Immature natural killer cell (primary cell): Measurements from ENCODE around the gene AP1S3. TPM values are rescaled to one million over a fixed set of nuclear protein-coding genes. Genes with fewer than 3 reads are reported as not detected.

ENCODE experiments used
- DNase-seq, 3 donors: peaks; one replicate each; pipeline ENCODE4 v3.0.0; 2022; ENCODE audit warnings: mixed read lengths in 1 of 3
- H3K27ac Mint-ChIP-seq, 6 donors: one replicate each; pipeline ENCODE4 v1.8.0; 2020; ENCODE audit warnings: mixed read lengths in 6 of 6, mild to moderate bottlenecking in 5 of 6, inconsistent platforms in 4 of 6, moderate library complexity in 3 of 6
- H3K27me3 Mint-ChIP-seq, 3 donors: one replicate each; pipeline ENCODE4 v1.8.0; 2020 to 2021; ENCODE audit warnings: low read depth in 3 of 3, mild to moderate bottlenecking in 3 of 3, mixed read lengths in 3 of 3, moderate library complexity in 3 of 3, inconsistent platforms in 1 of 3
- H3K36me3 Mint-ChIP-seq, 3 donors: one replicate each; pipeline ENCODE4 v1.8.0; 2020; ENCODE audit warnings: mixed read lengths in 3 of 3, inconsistent platforms in 2 of 3, mild to moderate bottlenecking in 2 of 3
- H3K4me1 Mint-ChIP-seq, 2 donors: one replicate each; pipeline ENCODE4 v1.8.0; 2020; ENCODE audit warnings: inconsistent platforms in 2 of 2, mild to moderate bottlenecking in 2 of 2, mixed read lengths in 2 of 2, moderate library complexity in 1 of 2
- H3K4me3 Mint-ChIP-seq, 5 donors: one replicate each; pipeline ENCODE4 v1.8.0; 2020; ENCODE audit warnings: mild to moderate bottlenecking in 5 of 5, mixed read lengths in 5 of 5, inconsistent platforms in 3 of 5, moderate library complexity in 3 of 5
- H3K9me3 Mint-ChIP-seq, 6 donors: one replicate each; pipeline ENCODE4 v1.8.0; 2020; ENCODE audit warnings: mild to moderate bottlenecking in 6 of 6, mixed read lengths in 6 of 6, inconsistent platforms in 4 of 6, moderate library complexity in 3 of 6
- polyA plus RNA-seq, 3 donors: library from polyadenylated mRNA; unstranded; fragments of 300-500 nt; fragmentation: Illumina TruSeq; gene quantifications; one replicate each; pipeline ENCODE4 v1.2.3, GENCODE V29; 2021

AP1S3 gene
- polyA plus RNA-seq, 3 donors from 2014 or later: 1.8 to 4.2 TPM; not detected in 1

DNA sequence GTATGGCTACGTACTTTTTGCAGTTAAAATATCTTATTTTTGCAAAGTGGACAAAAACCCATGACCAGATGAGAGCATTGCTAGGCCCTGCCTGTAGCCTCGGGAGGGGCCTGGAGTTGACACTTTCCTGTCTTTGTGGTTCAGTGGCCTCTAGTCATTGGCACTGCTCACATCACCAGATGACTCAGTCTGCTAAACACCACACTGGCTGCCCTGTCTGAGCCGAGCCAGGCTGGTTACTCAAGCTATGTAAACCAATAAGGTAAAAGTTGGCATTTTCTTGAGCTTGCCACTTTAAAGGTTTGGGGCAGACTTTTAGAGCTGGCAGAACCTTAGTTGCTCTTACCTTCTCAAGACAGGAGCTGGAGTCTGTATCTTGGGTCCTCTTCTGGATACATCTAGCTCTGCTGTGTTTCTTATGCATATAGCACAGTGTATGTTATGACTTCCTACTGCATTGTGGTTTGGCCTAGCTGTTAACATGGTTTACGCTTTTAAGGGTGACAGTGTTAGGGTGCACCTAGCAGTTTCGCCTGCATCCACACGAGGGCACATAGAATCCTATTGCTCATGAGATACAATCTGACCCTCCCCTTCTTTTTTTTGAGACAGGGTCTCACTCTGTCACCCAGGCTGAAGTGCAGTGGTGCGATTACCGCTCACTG is 76.4 kb downstream of the AP1S3 start:
- peak overlapping the region; percentile 87 to 93 (median 90) for H3K4me3 Mint-ChIP-seq
- peaks cover 11 to 13% (median 12%) of the 10 kb centered on the region in 3 donors for H3K27me3 Mint-ChIP-seq
- peaks cover 41 to 52% of the 10 kb centered on the region in 2 donors for H3K4me1 Mint-ChIP-seq
- H3K9me3 Mint-ChIP-seq: no peaks in the 10 kb centered on the region
- peak; percentile 87 to 89 (median 88) for DNase-seq
- H3K36me3 Mint-ChIP-seq: no peaks in the 10 kb centered on the region
- H3K27ac Mint-ChIP-seq: peak overlapping the region; percentile 97 to 100 (median 100)

DNA sequence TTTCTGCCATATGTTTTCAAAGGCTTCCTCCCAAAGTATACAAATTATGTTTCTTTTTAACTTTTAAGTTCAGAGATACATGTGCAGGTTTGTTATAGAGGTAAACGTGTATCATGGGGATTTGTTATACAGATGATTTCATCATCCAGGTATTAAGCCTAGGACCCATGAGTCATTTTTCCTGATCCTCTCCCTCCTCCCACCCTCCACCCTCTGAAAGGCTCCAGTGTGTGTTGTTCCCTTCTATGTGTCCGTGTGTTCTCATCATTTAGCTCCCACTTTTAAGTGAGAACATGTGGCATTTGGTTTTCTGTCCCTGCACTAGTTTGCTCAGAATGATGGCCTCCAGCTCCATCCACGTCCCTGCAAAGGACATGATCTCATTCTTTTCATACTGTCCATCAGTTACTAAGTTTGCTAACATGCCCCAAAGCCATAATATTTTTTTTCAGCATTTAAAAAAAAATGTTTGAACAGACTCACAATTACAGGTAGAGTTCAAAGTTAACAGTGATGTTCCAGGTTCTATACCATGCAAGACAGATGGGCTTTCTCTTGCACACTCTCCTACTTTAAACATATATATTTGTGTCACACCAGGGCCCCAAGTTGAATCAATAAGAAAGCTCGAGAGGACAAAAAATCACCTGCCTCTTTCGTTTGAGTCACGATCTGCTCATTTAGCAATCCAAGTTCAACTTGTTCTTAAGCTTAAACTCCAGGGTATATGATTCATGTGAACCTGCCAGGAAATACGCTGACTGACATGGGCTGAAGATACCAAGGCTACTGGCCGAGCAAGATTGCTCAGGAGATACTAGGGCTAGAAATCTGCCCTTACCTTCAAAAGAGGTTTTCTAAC is 77.6 kb downstream of the AP1S3 start:
- no peaks in the 10 kb centered on the region for H3K36me3 Mint-ChIP-seq
- no peaks in the 10 kb centered on the region for H3K9me3 Mint-ChIP-seq
- peak overlapping the region; percentile 97 to 100 (median 100) for H3K27ac Mint-ChIP-seq
- H3K27me3 Mint-ChIP-seq: peaks cover 12 to 13% (median 12%) of the 10 kb centered on the region in 3 donors
- H3K4me3 Mint-ChIP-seq: peak overlapping the region; percentile 87 to 93 (median 90)
- DNase-seq: peak in 2 of 3 donors; percentile 5 to 19
- H3K4me1 Mint-ChIP-seq: peaks cover 41 to 52% of the 10 kb centered on the region in 2 donors

DNA sequence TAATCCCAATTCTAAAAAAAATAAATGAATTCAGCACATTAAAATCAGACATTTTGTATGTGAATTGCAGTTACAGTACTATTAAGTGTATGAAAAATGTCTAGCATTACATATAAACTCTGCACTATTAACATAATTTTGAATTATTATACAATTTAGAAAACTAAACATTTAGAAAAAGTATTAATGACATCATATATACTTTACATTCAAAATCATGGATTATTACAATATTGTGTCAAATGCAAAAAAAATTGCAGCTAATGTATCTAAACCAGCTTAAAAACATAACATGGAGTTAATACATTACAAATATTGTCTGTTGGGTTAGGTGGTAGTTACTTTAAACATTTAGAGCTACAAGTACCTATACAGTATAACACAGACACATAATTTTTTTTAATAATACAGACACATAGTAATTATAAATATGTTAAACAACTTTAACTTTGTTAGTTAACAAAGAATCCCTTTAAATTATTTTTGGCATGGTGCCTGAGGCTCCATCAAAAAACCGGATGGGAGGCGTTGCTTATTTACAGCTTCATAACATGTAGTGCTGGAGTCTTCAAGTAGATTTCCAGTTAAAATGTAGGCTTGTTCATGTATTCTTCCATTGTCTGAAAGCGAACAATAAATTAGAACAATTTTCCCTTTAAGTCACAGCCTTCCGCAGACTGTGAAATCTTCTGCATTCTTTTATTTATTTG is 79.1 kb downstream of the AP1S3 start:
- no peaks in the 10 kb centered on the region for H3K36me3 Mint-ChIP-seq
- peak overlapping the region in 5 of 6 donors; percentile 97 to 100 (median 99) for H3K27ac Mint-ChIP-seq
- H3K4me3 Mint-ChIP-seq: no peak overlapping the region
- H3K27me3 Mint-ChIP-seq: peaks cover 12 to 13% (median 12%) of the 10 kb centered on the region in 3 donors
- no peak for DNase-seq
- H3K4me1 Mint-ChIP-seq: peaks cover 41 to 49% of the 10 kb centered on the region in 2 donors
- H3K9me3 Mint-ChIP-seq: no peaks in the 10 kb centered on the region

DNA sequence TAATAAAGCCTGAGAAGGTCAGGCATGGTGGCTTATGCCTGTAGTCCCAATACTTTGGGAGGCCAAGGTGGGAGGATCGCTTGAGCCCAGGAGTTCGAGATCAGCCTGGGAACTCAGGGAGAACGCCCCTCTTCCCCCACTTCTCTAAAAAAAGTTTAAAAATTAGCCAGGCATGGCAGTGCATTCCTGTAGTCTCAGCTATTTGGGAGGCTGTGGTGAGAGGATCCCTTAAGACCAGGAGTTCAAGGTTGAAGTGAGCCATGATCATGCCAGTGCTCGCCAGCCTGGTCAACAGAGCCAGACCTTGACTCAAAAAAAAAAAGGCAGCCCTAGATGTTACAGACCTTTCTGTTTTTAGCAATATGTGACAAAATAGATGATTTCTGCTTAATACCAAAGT is 83.4 kb downstream of the AP1S3 start:
- Mint-ChIP-seq H3K36me3 (peaks cover 0 to 2% (median 0%) of the 10 kb centered on the region in 3 donors), H3K4me1 (peaks cover 2 to 6% of the 10 kb centered on the region in 2 donors), H3K9me3 (no peaks in the 10 kb centered on the region), H3K27ac (no peak overlapping the region), H3K27me3 (peaks cover 1 to 3% (median 2%) of the 10 kb centered on the region in 3 donors), H3K4me3 (no peak overlapping the region)
- no peak for DNase-seq

DNA sequence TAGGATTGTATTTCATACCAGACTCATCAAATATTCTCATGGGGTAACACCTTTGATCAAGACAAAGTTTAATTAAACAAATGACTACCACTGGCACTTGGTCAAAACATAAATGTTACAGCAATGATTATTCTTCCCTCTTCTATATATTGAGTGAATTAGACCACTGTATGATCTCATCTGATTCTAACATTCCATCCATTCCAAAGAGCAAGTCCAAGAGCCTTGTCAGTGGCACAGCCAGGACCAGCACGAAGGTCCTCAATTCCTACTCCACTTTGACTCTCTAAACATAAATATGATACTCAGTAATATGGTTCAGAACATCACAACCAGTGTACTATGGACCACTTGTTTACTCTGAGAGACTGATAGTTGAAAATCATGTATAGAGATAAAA is 86.4 kb downstream of the AP1S3 start:
- Mint-ChIP-seq H3K27ac (no peak overlapping the region), H3K4me3 (no peak overlapping the region), H3K9me3 (no peaks in the 10 kb centered on the region), H3K4me1 (no peaks in the 10 kb centered on the region), H3K36me3 (peaks cover 0 to 5% (median 0%) of the 10 kb centered on the region in 3 donors), H3K27me3 (peaks cover 1 to 5% (median 3%) of the 10 kb centered on the region in 3 donors)
- DNase-seq: no peak

DNA sequence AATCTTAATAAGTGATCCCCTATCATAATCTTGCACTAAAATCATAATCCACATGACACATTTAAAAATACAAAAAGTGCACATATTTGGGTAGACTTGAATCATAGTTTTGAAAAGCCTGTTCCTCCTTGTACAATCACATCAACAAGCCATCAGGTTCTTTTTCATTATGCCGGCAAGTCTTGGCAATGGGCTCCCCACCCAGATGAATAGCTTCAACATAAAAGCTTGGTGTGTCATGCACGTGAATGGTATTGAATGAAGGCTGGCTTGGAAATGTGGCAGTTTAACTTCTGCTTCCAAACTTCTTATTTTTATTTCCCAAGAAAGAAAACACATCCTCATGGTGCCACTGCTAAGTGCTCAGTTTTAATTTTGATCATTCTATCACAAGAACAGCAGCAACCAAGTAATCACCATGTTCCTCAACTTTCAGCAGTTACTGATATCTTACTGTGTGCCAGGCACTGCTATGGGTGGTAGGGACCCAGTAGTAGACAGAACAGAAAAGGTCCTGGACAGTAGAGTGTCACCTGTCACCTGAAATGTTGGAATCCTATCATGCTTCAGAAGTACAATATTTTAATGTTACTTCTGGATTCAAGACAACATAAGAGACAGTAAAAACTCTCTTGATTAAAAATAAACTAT is 89.9 kb downstream of the AP1S3 start:
- Mint-ChIP-seq H3K27ac (no peak overlapping the region), H3K36me3 (peaks cover 0 to 5% (median 0%) of the 10 kb centered on the region in 3 donors), H3K27me3 (peaks cover 0 to 8% (median 5%) of the 10 kb centered on the region in 3 donors), H3K4me1 (no peaks in the 10 kb centered on the region), H3K9me3 (no peaks in the 10 kb centered on the region), H3K4me3 (no peak overlapping the region)
- no peak for DNase-seq

DNA sequence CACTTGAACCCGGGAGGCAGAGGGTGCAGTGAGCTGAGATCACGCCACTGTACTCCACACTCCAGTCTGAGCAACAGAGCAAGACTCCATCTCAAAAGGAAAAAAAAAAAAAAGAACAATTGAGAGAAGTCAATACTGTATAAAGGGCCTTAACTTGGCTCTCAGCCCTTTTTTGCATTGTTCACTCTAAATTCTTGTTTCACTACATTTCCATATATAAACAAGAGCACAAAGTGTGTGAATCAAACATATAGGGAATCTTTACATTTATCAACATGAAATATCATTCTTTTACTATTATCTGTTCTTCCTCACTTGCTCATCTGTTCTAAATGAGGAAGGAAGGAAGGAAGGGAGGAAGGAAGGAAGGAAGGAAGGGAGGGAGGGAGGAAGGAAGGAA is 90.8 kb downstream of the AP1S3 start:
- Mint-ChIP-seq H3K27ac (no peak overlapping the region), H3K4me1 (no peaks in the 10 kb centered on the region), H3K27me3 (peaks cover 0 to 8% (median 5%) of the 10 kb centered on the region in 3 donors), H3K4me3 (no peak overlapping the region), H3K36me3 (peaks cover 0 to 5% (median 0%) of the 10 kb centered on the region in 3 donors), H3K9me3 (no peaks in the 10 kb centered on the region)
- no peak for DNase-seq

DNA sequence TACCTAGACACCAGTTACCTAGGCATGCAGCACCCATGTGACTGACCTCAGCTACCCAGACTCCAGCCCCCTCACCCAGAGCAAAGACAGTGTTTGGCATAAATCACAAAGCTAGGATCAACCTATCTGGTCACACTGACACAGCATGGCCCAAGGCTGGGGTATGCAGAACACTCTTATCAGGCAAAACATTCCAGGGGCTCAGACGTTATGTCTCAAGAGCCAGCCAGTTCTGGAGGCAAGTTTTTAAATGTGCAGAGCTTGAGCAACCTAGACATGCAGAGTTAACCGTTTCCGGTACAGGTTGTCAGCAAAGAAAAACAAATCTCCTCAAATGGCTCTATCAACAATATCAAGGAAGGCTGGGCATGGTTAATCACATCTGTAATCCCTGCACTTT is 92.8 kb downstream of the AP1S3 start:
- H3K27ac Mint-ChIP-seq: no peak overlapping the region
- peaks cover 0 to 5% (median 0%) of the 10 kb centered on the region in 3 donors for H3K36me3 Mint-ChIP-seq

DNA sequence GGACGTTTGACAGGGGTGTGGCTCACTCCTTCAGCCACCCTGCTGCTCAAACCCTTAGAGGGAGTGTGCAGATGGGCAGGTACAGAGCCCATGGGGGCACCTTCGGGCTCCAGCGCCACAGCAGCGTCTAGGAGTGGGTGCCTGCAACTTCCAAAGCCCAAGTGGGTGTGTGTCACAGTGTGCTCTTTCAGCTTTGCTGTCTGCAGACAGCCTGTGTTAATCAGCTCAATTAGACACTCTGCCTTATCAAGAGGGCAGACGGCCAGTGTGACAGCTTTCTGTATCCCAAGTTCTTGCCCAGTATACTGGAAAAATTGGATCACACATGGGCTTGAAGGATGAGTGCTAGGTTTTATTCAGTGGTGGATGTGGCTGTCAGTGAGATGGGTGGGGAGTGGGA is 96.7 kb downstream of the AP1S3 start:
- H3K4me1 Mint-ChIP-seq: no peaks in the 10 kb centered on the region

More for the DNA sequence above, 92.8 kb downstream of the AP1S3 start:
- H3K4me3 Mint-ChIP-seq: no peak overlapping the region
- DNase-seq: no peak
- H3K9me3 Mint-ChIP-seq: no peaks in the 10 kb centered on the region
- H3K27me3 Mint-ChIP-seq: peaks cover 2 to 10% (median 3%) of the 10 kb centered on the region in 3 donors
- H3K4me1 Mint-ChIP-seq: no peaks in the 10 kb centered on the region

DNA sequence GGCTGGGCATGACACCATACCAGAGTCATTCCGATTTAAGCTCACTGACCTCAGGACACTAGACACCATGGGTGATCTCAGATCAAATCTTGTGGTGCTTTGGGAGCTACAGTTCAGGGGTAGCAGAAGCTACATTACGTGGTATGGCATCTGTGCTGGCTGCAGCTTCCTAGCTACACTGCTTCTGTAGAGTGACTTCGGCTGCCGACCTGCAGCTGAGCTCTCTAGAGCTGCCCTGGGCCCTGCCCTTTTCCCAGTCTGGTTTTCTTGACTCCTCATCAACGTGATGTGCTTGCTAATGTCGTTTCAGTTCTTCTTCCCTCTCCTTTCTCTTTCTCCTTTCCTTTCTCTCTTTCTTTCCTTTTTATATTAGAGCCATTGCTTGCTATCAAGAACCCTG is 100.2 kb downstream of the AP1S3 start:
- Mint-ChIP-seq H3K27me3 (peaks cover 0 to 4% (median 2%) of the 10 kb centered on the region in 3 donors), H3K4me3 (no peak overlapping the region), H3K4me1 (no peaks in the 10 kb centered on the region), H3K36me3 (peaks cover 0 to 3% (median 3%) of the 10 kb centered on the region in 3 donors), H3K9me3 (no peaks in the 10 kb centered on the region), H3K27ac (peak overlapping the region in 1 of 6 donors; percentile 10)
- no peak for DNase-seq

More for the DNA sequence above, 96.7 kb downstream of the AP1S3 start:
- Mint-ChIP-seq H3K4me3 (no peak overlapping the region), H3K27ac (no peak overlapping the region), H3K27me3 (peaks cover 0 to 5% (median 2%) of the 10 kb centered on the region in 3 donors), H3K9me3 (no peaks in the 10 kb centered on the region), H3K36me3 (peaks cover 0 to 3% (median 0%) of the 10 kb centered on the region in 3 donors)
- no peak for DNase-seq

DNA sequence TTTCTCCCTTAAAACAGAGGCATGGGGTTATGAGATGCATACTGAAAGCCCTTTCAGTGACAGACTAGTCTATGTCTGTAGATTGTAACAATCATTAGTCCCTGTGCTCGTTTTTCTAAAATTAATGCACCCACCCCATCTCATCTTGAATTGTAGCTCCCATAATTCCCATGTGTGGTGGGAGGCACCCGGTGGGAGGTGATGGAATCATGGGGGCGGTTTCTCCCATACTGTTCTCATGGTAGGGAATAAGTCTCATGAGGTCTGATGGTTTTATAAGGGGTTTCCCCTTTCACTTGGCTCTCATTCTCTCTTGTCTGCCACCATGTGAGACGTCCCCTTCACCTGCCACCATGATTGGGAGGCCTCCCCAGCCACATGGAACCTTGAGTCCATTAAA is 100.9 kb downstream of the AP1S3 start:
- Mint-ChIP-seq H3K4me3 (no peak overlapping the region), H3K9me3 (no peaks in the 10 kb centered on the region), H3K36me3 (peaks cover 0 to 3% (median 3%) of the 10 kb centered on the region in 3 donors), H3K27ac (no peak overlapping the region), H3K27me3 (peaks cover 0 to 4% (median 4%) of the 10 kb centered on the region in 3 donors), H3K4me1 (no peaks in the 10 kb centered on the region)
- DNase-seq: no peak

DNA sequence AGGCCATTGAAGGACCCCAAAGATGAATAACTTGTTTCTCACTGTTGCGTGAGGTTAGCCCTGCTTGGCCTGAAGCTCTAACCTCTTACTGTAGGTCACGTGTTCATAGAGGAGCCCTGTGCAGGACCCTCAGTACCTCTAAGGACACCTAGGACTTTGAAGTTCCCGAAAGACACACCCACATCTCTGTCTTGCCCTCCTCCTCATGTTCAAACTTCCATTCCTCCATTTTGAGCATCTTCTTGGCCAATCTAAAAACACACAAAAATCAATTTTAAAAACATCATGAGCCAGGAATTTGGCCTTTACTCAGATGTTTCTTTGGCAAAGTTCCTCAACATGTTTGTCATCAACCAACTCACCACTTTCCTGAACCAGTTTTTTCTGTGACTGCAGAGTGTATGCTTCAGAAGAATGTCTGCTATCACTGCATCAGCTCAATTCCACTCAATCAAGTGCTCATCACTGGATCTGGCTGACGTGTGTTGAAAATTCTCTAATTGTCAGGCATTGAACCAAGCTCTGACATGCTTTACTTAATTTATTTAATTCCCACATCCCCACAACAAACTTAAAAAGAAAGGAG is 101.6 kb downstream of the AP1S3 start:
- no peak overlapping the region for H3K4me3 Mint-ChIP-seq
- H3K4me1 Mint-ChIP-seq: no peaks in the 10 kb centered on the region
- peak overlapping the region in 1 of 6 donors; percentile 64 for H3K27ac Mint-ChIP-seq
- H3K36me3 Mint-ChIP-seq: peaks cover 0 to 3% (median 3%) of the 10 kb centered on the region in 3 donors
- no peak for DNase-seq
- no peaks in the 10 kb centered on the region for H3K9me3 Mint-ChIP-seq
- H3K27me3 Mint-ChIP-seq: peaks cover 0 to 4% (median 4%) of the 10 kb centered on the region in 3 donors
